GM12801 (cell line): Measurements from ENCODE around the gene TYW1B.

ENCODE experiments used
- CTCF ChIP-seq: IDR thresholded peaks from one replicate; pipeline ENCODE4 v1.5.1; 2011; ENCODE audit warnings: control low read depth; ENCODE audit not compliant: insufficient read length; ENCODE audit errors: extremely low read depth

TYW1B gene

DNA sequence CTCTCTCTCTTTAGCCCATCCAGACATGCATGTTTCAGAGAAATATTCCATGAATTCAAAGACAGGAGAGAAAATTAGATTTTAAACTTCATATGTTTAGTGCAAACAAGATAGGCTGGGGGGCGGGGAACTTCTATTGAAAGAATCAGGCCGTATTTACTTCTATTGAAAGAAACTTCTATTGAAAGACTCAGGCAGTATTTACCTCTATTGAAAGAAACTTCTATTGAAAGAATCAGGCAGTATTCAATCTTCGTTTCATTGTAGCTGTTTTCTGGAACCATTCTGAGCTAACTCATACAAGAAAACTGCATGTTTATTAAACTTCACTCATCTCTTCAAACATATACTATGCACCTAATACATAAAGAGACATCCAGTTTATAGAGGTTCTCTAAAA is 123.1 kb downstream of the TYW1B start:
- TF ChIP-seq CTCF, result no peak

DNA sequence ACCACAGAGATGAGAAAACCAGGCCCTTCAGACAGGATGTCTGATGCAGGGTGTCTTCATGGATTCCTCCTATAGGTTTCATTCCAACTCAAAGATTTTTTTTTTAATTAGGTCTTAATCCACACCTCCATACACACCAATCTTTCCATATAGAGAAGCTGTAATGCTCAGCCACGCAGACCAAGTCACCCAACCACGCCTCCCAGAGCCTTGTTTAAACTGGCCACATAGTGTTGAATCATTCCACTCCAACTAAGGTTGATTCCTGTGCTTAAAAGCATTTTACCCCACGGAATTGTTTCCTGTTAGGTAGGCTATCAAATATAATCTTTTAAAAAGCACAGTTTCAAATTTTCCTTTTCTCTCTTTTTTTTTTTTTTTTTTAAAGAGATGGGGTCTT is 153.6 kb downstream of the TYW1B start:
- TF ChIP-seq CTCF, result no peak

DNA sequence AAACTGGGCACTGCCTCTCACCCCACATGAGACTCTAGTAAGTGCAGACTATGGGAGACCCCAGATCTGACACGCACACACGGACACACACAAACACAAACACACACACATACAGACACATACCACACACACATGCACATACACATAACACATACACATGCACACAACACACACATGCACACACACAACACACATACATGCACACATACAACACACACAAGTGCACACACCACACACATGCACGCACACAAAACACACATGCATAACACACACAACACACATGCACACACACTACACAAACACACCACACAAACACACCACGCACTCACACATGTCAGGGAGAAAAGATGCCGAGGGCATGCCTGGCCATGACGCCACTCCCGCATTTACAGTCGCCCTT is 205.5 kb downstream of the TYW1B start:
- TF ChIP-seq CTCF, result no peak

DNA sequence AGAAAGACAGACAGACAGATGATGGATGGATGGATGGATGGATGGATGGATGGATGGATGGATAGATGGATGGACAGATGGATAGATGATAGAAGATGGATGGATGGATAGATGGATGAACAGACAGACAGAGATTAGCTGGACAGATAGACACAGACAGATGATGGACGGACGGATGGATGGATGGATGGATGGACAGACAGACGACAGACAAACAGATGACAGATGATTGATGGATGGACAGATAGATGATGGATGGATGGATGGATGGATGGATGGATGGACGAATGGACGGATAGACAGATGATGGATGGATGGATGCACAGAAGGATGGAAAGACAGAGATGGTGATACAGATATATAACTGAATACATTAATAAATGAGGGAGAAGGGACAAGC is 224.9 kb downstream of the TYW1B start:
- no peak for TF ChIP-seq CTCF

GRCh38 chr7:72577107-72577506 is 250.9 kb downstream of the TYW1B start:
- no peak for TF ChIP-seq CTCF

DNA sequence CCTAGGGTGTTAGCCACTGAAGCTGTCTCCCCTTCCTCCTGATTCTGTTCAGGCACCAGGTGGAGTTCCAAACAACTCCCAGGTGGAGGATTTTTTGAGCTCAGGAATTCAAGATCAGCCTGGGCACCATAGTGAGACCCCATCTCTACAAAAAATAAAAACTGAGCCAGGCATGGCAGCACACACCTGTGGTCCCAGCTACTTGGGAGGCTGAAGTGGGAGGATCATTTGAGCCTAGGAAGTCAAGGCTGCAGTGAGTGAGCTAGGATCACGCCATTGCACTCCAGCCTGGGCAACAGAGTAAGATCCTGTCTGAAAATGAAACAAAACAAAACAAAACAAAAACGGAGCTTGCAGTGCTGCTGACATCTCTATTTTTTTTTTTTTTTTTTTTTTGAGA is 287.1 kb downstream of the TYW1B start:
- TF ChIP-seq CTCF, result no peak

- TF ChIP-seq CTCF, result no peak
Measured at GRCh38 chr7:72540106-72540611, 287.8 kb downstream of the TYW1B start.

DNA sequence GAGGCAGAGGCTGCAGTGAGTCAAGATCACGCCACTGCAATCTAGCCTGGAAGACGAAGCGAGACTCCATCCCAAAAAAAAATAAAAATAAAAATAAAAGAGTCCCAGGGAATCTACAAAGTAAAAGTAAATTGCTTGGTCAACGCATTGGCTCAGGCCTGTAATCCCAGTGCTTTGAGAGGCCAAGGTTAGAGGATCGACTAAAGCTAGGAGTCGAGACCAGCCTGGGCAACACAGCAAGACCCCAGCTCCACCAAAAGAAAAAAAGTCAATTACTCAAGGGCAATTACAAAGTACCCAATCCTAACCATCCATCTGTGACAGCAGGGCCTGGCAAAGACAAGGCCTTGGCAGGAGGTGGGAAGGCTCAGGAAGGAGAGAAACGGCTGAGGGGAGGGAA is 288.3 kb downstream of the TYW1B start:
- no peak for TF ChIP-seq CTCF
